Measurements from ENCODE around the gene TMED5.
"Not testable (repeated sequence)": the region's sequence is repeated elsewhere in the genome, so short reads cannot be mapped to it uniquely, and the experiment has no call there.

TMED5 gene

DNA sequence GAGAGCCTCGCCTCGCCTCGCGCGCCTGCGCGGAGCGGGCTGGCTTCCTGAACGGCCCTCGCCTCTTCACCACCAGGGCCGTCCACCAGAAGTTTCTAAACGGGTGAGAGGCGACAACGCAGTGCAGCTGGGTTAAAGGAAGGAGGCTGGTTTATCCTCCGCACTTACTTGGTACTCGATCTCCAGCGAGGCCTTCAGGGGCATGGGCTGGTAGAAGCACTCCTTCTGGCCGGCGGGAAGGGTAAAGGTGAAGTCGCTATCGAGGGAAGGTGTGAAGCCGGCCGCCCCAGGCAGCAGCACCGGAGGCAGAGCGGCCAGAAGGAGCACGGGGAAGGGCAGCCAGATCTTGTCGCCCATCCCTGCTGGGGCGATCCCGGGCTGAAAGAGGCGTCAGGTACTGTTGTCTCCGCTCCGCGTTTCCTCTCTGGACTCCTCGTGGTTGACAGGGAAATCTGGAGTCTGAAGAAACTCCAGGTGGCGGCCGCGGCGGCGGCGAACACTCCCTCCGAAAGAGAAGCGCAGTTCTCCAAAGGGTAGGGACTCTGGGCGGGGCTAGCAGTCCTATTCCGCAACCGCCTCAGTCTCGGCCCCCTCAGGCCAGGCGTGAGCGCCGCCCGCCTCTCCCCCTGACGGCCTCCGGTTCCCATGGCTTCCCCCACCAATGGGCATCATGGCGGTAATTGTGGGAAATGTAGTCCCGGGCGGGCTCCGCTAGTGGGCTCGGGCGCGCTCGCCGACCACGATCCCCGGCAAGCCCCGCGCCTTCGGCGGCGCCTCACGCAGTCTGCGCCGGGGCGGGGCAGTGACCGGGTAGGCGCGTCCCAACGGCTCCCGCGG lies at the start of gene TMED5:
TMED5 (minus strand) TSS at position 528 of the 837 bp plus-strand sequence; CDS start at position 357, 171 bp downstream.
- DNase-seq (ENCODE audit: low spot score) = peak; percentile 98

DNA sequence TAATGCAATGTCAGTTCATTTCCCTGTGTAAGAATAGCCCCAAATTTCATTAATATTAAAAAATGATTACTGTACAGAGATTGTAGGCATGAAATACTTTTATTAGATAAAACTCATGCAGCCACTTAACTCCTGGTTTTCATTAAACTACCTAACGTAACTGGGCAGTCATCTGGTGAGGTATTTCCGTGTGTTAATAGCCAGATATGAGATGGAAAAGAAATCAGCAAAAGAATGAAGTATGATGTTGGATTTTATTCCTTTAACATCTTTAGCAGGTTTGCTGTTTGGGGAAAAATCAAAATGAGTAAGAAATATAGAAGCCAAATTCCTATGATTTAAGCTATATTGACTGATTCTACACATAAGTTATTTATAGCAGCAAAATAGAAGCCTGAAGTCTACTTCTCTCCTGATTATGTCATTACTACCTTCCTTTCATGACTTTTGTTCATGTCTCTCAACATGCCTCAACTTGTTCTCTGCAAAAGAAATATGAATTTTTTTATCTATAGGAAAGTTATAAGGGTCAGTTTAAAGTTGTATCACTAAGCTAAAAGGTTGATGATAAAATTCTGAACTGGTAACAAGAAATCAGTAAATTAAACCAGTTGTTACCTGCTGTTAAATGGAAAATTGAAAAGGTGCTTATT lies 42.9 kb upstream of the TMED5 start:
- DNase-seq (ENCODE audit: low spot score) = no peak

- DNase-seq (ENCODE audit: low spot score) = no peak
Observed at GRCh38 chr1:93221913-93222312, 41.7 kb upstream of the TMED5 start.

DNA sequence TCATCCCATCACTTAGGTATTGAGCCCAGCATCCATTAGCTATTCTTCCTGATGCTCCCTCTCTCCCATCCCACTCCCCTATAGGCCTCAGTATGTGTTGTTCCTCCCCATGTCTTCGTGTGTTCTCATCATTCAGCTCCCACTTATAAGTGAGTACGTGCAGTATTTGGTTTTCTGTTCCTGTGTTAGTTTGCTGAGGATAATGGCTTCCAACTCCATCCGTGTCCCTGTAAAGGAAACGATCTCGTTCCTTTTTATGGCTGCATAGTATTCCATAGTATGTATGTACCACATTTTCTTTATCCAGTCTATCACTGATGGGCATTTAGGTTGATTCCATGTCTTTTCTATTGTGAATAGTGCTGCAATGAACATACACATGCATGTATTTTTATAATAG lies 40.5 kb upstream of the TMED5 start:
- not testable (repeated sequence) for DNase-seq (ENCODE audit: low spot score)

GRCh38 chr1:93219443-93219842 lies 39.2 kb upstream of the TMED5 start:
- DNase-seq (ENCODE audit: low spot score) = peak; percentile 39

DNA sequence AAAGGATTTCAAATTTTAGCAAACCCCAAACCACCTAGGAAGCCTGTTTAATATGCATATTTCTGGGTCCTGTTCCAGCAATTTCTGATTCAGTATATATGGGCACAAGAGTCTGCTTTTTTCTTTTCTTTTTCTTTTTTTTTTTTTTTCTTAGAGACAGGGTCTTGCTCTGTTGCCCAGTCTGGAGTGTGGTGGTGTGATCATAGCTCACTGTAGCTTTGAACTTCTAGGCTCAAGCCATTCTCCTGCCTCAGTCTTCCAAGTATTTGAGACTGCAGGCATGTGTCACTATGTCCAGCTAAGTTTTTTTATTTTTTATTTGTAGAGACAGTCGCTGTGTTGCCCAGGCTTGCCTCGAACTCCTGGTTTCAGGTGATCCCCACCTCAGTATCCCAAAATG lies 35.1 kb upstream of the TMED5 start:
- DNase-seq (ENCODE audit: low spot score) = no peak

DNA sequence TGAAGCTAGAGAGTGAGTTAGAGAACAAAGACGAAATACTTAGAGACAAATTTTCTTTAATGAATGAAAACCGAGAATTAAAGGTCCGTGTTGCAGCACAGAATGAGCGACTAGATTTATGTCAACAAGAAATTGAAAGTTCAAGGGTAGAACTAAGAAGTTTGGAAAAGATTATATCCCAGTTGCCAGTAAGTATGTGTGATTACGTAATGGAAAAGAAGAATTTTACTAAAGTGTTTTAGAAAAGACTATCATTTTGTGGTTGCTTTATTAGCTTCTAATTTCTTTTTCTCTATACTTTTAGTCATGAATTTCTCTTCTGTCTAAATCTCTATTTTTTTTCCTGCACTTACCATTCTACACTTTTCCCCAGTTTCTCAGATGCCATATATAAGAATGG lies 27.0 kb upstream of the TMED5 start:
- DNase-seq (ENCODE audit: low spot score) = no peak

- DNase-seq (ENCODE audit: low spot score) = no peak
Observed at GRCh38 chr1:93206567-93206954, 26.3 kb upstream of the TMED5 start.

GRCh38 chr1:93205892-93206566 lies 25.8 kb upstream of the TMED5 start:
- DNase-seq (ENCODE audit: low spot score) = no peak

GRCh38 chr1:93200714-93201113 lies 20.5 kb upstream of the TMED5 start:
- DNase-seq (ENCODE audit: low spot score) = no peak

DNA sequence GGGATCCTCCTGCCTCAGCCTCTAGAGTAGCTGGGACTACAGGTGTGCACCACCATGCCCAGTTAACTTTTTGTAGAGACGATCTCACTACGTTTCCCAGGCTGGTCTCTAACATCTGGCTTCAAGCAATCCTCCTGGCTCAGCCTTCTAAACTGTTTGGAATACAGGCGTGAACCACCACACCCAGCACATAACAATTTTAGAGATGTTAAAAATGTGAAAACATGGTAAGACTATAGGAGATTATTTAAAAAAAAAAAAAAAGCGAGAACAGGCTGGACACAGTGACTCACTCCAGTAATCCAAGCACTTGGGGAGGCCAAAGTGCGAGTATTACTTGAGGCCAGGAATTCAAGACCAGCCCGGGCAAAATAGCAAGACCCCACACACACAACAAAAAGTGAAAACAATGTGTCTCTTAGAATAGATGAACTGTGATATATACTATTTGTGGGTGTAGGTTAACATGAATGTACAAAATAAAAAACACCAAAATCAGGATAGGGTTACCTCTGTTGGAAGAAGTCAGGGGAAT lies 19.9 kb upstream of the TMED5 start:
- DNase-seq (ENCODE audit: low spot score) = no peak

GRCh38 chr1:93199150-93199549 lies 18.9 kb upstream of the TMED5 start:
- no peak for DNase-seq (ENCODE audit: low spot score)

- no peak for DNase-seq (ENCODE audit: low spot score)
Observed at GRCh38 chr1:93196591-93196990, 16.4 kb upstream of the TMED5 start.

DNA sequence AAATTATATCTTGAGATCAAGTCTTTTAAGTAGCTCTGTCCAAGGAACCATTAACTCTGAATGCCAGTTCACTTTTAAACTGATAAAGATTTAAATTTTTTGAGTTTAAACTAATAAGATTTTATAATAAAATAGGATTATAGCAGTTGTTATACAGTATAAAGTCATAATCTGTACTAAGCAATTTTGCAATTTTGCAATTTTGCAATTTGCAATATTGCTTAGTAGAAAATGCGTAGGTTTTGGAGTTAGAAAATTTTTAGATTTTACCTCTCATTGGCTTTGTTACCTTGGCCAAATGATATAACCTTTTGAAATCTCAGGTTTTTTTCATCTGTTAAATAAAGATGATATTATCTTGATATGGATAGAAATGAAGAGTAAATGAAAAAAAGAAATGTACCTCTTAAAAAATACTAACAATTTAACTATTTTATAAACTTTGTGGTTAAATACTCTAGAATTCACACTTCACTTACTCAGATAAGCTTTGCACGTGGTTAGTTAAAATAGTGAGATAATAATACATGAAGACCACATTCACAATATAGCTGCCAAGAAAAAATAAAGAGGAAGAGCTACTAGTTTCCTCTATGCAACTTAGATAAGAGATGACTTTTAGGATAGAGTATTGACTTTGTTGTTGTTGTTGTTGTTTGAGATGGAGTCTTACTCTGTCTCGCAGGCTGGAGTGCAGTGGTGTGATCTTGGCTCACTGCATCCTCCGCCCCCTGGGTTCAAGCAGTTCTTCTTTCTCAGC lies 14.2 kb upstream of the TMED5 start:
- no peak for DNase-seq (ENCODE audit: low spot score)

- no peak for DNase-seq (ENCODE audit: low spot score)
Observed at GRCh38 chr1:93190432-93190831, 10.2 kb upstream of the TMED5 start.

DNA sequence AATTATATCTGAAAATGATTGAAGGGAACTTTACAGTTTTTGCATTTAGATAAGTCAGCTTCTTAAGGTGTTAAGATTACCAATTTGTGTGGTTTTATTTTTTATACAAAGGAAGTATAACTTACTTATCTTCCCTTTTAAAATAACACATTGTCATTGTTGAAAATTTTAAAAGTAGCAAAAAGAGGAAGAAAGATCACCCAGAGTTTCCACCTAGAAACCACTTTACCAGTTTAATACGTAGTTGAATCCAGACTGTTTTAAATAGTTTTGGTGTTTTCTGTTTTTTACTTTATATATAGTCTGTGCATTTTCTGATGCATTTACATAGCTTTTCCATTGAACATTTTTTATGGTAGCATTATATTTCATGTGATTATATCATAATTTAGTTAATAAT lies 6.5 kb upstream of the TMED5 start:
- DNase-seq (ENCODE audit: low spot score) = no peak

GRCh38 chr1:93180723-93181613 lies 755 bp upstream of the TMED5 start, which contains the start of gene CCDC18:
Gene CCDC18 (plus strand): TSS chr1:93180724. CDS start chr1:93183362, 2,638 bp downstream.
- DNase-seq (ENCODE audit: low spot score) = no peak

- no peak for DNase-seq (ENCODE audit: low spot score)
Observed at GRCh38 chr1:93178418-93178817, 1.8 kb downstream of the TMED5 start.

GRCh38 chr1:93177991-93178390 lies 2.2 kb downstream of the TMED5 start:
- DNase-seq (ENCODE audit: low spot score) = no peak

- DNase-seq (ENCODE audit: low spot score) = not testable (repeated sequence)
Observed at GRCh38 chr1:93174638-93175037, 5.6 kb downstream of the TMED5 start.

- DNase-seq (ENCODE audit: low spot score) = no peak
Observed at GRCh38 chr1:93172778-93173177, 7.4 kb downstream of the TMED5 start.

Data from activated CD4-positive, alpha-beta T cell treated with anti-CD3 and anti-CD28 coated beads, Interleukin-2, Interleukin-4, amounts not matched to agents 100 ng/mL and 50 ng/mL, durations not matched to agents 16 hours and 8 hours (primary cell).